HG02610 (cell line): ENCODE data around the gene AFF4.

Source experiments
- ATAC-seq: cut with Tn5 transposase; IDR thresholded peaks from one replicate; pipeline ENCODE4 v1.9.1; 2021; ENCODE audit warnings: mild to moderate bottlenecking, moderate library complexity; ENCODE audit not compliant: unreplicated experiment

The AFF4 gene

DNA sequence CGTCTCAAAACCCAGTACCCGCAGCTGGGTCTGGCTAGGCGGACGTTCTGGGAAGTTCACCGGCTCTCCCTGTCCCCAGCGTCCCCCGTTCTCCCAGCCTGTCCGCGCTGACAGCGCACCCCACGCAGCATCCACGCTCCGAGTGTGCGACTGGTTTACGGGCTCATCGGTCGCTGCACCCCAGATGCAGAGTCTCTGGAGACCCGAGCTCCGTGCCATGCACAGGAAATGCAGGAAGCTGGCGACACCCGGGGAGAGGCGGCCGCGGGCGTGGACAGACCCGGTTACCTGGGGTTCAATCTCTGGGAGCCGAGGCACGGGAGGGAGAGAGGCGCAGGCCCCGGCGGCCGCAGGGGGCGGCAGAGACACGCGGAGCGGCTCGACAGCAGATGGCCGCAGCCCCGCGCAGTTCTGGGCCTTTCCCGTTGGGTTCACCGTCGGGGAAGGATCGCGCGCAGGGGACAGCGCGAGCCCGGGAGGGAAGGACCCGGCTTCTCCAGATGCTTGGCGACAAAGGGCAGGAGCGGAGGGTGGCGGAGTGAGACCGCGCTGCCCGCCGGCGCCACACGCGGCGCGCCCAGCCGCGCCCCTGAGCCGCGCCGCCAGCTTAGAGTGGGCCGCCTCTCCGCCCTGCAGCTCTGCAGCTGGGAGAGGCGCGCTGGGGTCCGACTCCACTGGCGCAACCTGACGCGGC lies 133.5 kb downstream of the AFF4 start:
- peak; percentile 70 for ATAC-seq

DNA sequence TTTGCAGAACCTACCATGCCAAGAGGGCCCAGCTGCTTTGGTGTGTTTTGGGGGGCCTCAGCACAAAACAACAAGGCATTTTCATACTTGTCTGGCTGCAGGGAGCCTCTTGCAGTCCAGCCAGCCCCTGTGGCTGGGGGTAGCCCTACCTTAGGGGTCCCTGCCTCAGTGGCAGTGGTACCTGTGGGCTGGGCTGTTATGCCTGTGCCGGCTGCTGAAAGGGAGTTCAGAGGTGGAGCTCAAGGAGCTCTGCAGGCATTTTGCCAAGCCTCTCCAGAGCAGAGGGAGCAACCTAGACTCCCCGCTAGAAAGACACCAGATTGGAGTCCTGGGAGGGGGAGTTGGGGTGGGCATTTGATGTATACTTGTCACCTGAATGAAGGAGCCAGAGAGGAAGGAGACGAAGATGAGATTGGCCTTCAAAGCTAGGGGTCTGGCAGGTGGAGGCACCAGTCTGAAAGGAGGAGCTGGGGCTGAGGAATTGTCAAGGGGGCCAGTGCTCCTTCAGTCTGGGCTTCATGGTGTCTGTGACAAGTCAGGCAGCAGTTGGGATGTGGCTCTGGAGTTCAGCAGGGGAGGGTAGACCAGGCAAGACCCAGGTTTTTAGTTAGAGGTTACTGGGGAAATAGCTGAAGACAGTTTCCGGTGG lies 134.5 kb downstream of the AFF4 start:
- ATAC-seq: no peak

DNA sequence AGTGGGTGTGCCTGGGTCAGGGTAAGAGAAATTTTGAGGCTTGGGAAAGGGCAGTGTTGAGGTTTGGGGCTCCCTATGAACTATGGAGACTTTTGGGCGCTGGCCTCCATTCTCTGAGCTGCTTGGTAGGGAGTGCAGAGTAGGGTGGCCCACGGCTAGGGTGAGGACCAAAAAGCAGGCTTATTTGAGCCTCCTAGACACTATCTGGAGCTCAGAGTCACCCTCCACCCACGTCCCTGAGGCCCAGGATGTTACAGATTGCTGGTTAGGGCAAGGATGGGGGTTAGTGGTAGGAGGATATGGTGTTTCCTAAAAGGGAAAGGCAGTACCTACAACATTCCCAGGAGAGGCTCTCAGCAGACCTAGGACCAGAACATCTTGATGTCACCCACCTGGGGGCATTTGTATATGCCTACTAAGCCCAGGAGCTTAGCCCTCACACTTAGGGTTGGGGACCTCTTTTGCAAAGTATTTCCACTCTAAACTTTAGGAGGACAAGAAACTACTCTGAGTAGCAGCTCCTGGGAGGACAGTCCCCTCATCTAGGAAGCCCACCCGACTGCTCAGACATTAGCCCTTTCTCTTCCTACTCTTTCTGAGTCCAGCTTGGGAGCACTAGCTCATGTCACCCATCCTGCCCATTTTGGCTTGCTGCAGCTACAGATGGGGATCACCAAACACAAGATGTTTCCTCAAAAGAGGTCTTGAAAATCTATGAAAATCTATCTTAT lies 135.3 kb downstream of the AFF4 start:
- ATAC-seq: no peak

DNA sequence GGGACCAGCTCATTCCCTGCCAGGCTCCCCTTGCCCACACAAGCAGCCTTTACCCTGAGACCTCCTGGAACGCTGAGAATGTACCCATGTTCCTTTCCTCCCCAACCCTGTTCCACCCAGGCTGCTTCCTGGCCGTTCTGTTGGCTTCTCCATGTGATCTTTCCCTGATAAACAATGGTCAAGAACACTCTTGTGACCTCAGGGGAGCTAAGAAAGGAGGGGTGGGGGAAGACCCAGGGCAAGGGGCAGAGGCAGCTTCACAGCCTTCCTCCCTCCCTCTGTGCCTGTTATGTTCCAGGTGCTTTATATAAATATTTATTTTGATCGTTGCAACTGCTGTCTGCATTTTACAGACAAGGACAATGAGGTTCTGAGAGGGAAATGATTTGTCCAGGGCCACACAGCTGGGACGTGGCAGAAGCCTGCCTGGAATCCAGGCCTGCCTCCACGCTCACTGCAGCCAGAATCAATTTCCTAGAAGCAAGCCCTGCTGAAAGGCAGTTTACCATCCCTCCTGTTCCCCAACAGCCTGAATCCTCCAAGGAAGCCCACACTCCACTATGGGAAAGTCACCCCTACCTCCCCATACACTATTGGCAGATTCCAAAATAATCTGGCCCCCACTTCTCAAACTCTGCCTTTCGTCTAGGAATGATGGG lies 136.9 kb downstream of the AFF4 start:
- ATAC-seq: no peak

DNA sequence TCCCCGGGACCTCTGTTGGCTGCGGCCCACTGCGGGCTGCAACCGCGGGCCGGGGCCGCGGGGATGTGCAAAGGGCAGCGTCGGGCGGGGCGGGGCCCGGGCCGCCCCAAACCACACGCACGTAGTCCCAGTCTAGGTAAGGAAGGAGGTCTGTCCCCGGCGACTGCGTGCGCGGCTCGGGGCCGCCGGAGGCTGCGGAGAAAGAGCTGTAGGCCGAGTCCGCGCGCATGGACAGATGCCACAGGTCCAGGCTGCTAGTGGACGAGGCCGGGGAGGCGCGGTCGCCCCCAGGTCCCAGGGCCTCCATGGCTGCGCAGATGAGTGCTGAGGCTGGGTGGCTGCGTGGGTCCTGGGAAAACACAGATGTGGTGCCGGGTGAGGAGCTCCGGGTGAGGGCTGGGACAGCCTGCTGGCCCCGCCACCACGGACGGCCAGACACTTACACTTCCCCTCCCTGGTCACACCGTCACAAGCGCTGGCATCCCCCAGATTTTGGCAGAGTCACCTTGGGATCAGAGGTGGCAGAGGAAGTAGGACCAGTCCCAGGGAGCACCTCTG lies 137.5 kb downstream of the AFF4 start:
- ATAC-seq: no peak
